Panc1 (cell line): ENCODE results near the gene ST3GAL6.

Experiments
- CTCF ChIP-seq: fragments of 450-650 bp; IDR thresholded peaks from 2 replicates; pipeline ENCODE4 v1.5.1; 2017; ENCODE audit warnings: mild to moderate bottlenecking
- POLR2AphosphoS5 ChIP-seq: IDR thresholded peaks from 2 replicates; pipeline ENCODE4 v1.6.1; 2012; ENCODE audit warnings: mild to moderate bottlenecking, low read depth, low read length, moderate library complexity
- REST ChIP-seq, 2 experiments: IDR thresholded peaks; 2 replicates each; pipeline ENCODE4 v1.6.1; 2011 to 2012; ENCODE audit warnings: low read depth in 2 of 2, control low read depth in 1 of 2, low read length in 1 of 2, mild to moderate bottlenecking in 1 of 2, moderate library complexity in 1 of 2; ENCODE audit not compliant: insufficient read depth in 1 of 2
- SIN3A ChIP-seq: IDR thresholded peaks from 2 replicates; pipeline ENCODE4 v1.6.1; 2012; ENCODE audit warnings: low read depth, mild to moderate bottlenecking, low read length, moderate library complexity, borderline replicate concordance; ENCODE audit not compliant: insufficient read depth
- TCF7L2 ChIP-seq: IDR thresholded peaks from 2 replicates; pipeline ENCODE4 v1.6.1; 2011; ENCODE audit warnings: mild to moderate bottlenecking, low read depth, low read length, inconsistent platforms

- no peak for TF ChIP-seq CTCF
- no peak for TF ChIP-seq REST (IDR thresholded peaks at IDR 0.05; ENCODE audit: insufficient read depth in 1 of 2, low read depth in 2 of 2, low read length in 1 of 2)
- no peak for TF ChIP-seq POLR2AphosphoS5
- no peak for TF ChIP-seq SIN3A
- no peak for TF ChIP-seq TCF7L2
Measured at GRCh38 chr3:98721776-98722175, 41.4 kb upstream of the ST3GAL6 start.
